ENCODE data around the gene CXCL3. TPM values are rescaled to one million over a fixed set of nuclear protein-coding genes. Genes with fewer than 3 reads are reported as not detected.

The CXCL3 gene
- total RNA-seq, 1 donor from 2014 or later = not detected

Small RNA genes lying within 50 kb of the gene (small RNA-seq; reads per million reads assigned to genes)
- gene RN7SL218P = not detected

Other genes with a start within 250 kb of the CXCL3 start
- gene CXCL6, start 202.0 kb downstream of the CXCL3 start, total RNA-seq = not detected
- not detected for gene PF4V1, start 185.4 kb downstream of the CXCL3 start, total RNA-seq
- gene CXCL1, start 169.3 kb downstream of the CXCL3 start, total RNA-seq = 0.52 TPM
- gene PF4, start 56.7 kb downstream of the CXCL3 start, total RNA-seq = 4.7 TPM
- gene PPBP, start 50.5 kb downstream of the CXCL3 start, total RNA-seq = 15.1 TPM
- under 0.01 TPM for gene CXCL5, start 40.0 kb downstream of the CXCL3 start, total RNA-seq
- 3.1 TPM for gene CXCL2, start 60.5 kb upstream of the CXCL3 start, total RNA-seq
- 20.9 TPM for gene MTHFD2L, start 119.4 kb upstream of the CXCL3 start, total RNA-seq

Data from skeletal muscle tissue (tissue), 2 donors.